Mesendoderm (in vitro differentiated cells): ENCODE data around the gene SNAP25.

ENCODE experiments used
- DNase-seq: peaks from one replicate; pipeline ENCODE4 v3.0.0; 2013
- H2AK5ac ChIP-seq: 2 replicates; pipeline ENCODE4 v1.6.1; 2013; ENCODE audit warnings: low read length, inconsistent platforms
- H2BK120ac ChIP-seq: 2 replicates; pipeline ENCODE4 v1.6.1; 2013; ENCODE audit warnings: low read depth, mild to moderate bottlenecking, low read length, moderate library complexity, mixed read lengths
- H2BK15ac ChIP-seq: replicated peaks from 2 replicates; pipeline ENCODE4 v1.6.1; 2013; ENCODE audit warnings: low read depth, mild to moderate bottlenecking, moderate library complexity
- H2BK5ac ChIP-seq: 2 replicates; pipeline ENCODE4 v1.6.1; 2013; ENCODE audit warnings: low read length, inconsistent platforms
- H3K18ac ChIP-seq: 2 replicates; pipeline ENCODE4 v1.6.1; 2013; ENCODE audit warnings: mild to moderate bottlenecking, low read length, mixed read lengths
- H3K23ac ChIP-seq: one replicate; pipeline ENCODE4 v1.6.1; 2013; ENCODE audit warnings: low read length
- H3K27ac ChIP-seq: 2 replicates; pipeline ENCODE4 v1.5.1; 2013; ENCODE audit warnings: low read depth, mild to moderate bottlenecking, inconsistent platforms, low read length, moderate library complexity
- H3K27me3 ChIP-seq: 2 replicates; pipeline ENCODE4 v1.6.1; 2013; ENCODE audit warnings: low read length, control low read depth, mild to moderate bottlenecking, inconsistent platforms; ENCODE audit not compliant: insufficient read depth, poor library complexity
- H3K36me3 ChIP-seq: 2 replicates; pipeline ENCODE4 v1.6.1; 2013; ENCODE audit warnings: low read length, inconsistent platforms; ENCODE audit not compliant: control insufficient read depth, insufficient read depth
- H3K4ac ChIP-seq: one replicate; pipeline ENCODE4 v1.6.1; 2013; ENCODE audit warnings: low read depth, mild to moderate bottlenecking, low read length, moderate library complexity
- H3K4me1 ChIP-seq: 2 replicates; pipeline ENCODE4 v1.6.1; 2013; ENCODE audit warnings: low read depth, low read length, inconsistent platforms; ENCODE audit not compliant: control insufficient read depth
- H3K4me2 ChIP-seq: 2 replicates; pipeline ENCODE4 v1.6.1; 2013; ENCODE audit warnings: low read length
- H3K4me3 ChIP-seq: 2 replicates; pipeline ENCODE4 v1.5.1; 2013; ENCODE audit warnings: mild to moderate bottlenecking, low read length
- H3K56ac ChIP-seq: one replicate; pipeline ENCODE4 v1.6.1; 2013; ENCODE audit warnings: low read length
- H3K79me1 ChIP-seq: 2 replicates; pipeline ENCODE4 v1.6.1; 2013; ENCODE audit warnings: low read length, inconsistent platforms
- H3K79me2 ChIP-seq: 2 replicates; pipeline ENCODE4 v1.6.1; 2013; ENCODE audit warnings: mild to moderate bottlenecking, low read length; ENCODE audit not compliant: control insufficient read depth, insufficient read depth
- H3K9ac ChIP-seq: 2 replicates; pipeline ENCODE4 v1.6.1; 2013; ENCODE audit warnings: low read length, inconsistent platforms
- H4K5ac ChIP-seq: one replicate; pipeline ENCODE4 v1.6.1; 2013; ENCODE audit warnings: low read length
- H4K8ac ChIP-seq: one replicate; pipeline ENCODE4 v1.6.1; 2013; ENCODE audit warnings: low read depth, mild to moderate bottlenecking, control low read depth, low read length, moderate library complexity
- WGBS: extraction: QIAGEN DNeasy Blood & Tissue Kit; methylation state at CpG from one replicate; pipeline ENCODE4 v1.1.7; 2013; ENCODE audit warnings: low lambda C conversion rate, missing lambda C conversion rate; ENCODE audit not compliant: insufficient coverage; ENCODE audit errors: extremely low coverage; 5-methylcytosine and 5-hydroxymethylcytosine counted together

The SNAP25 gene

DNA sequence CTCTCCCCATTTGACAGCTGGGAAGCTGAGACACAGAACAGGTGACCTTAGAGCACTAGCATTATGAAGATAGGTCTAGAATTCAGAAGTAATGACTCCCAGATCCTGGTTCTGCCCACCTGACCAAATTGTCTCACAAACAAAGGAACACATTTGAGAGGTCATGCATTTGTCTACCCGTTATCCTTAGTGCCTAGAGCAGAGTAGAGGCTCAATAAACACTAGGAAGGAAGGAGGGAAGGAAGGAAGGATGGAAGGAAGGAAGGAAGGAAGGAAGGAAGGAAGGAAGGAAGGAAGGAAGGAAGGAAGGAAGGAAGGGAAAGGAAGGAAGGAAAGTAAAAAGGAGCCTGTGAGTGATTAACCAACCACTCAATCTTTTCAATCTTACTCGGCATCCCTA is 63.3 kb downstream of the SNAP25 start:
- peak overlapping the region; percentile 20 for H2AK5ac ChIP-seq
- no peak overlapping the region for H3K9ac ChIP-seq
- H3K4me1 ChIP-seq: peaks cover 5% of the 10 kb centered on the region
- H3K18ac ChIP-seq: no peak overlapping the region
- H3K27me3 ChIP-seq: no peaks in the 10 kb centered on the region
- H3K27ac ChIP-seq: no peak overlapping the region
- DNase-seq: no peak
- H2BK5ac ChIP-seq: no peak overlapping the region
- H3K79me1 ChIP-seq: no peaks in the 10 kb centered on the region
- H3K4me2 ChIP-seq: no peak overlapping the region
- no peak overlapping the region for H2BK15ac ChIP-seq
- no peak overlapping the region for H3K23ac ChIP-seq
- H3K56ac ChIP-seq: no peak overlapping the region
- peak overlapping the region; percentile 70 for H3K4ac ChIP-seq
- peak overlapping the region; percentile 84 for H2BK120ac ChIP-seq
- H4K5ac ChIP-seq: no peak overlapping the region
- no peak overlapping the region for H4K8ac ChIP-seq
- H3K4me3 ChIP-seq: no peak overlapping the region
- H3K36me3 ChIP-seq: no peaks in the 10 kb centered on the region
- no peaks in the 10 kb centered on the region for H3K79me2 ChIP-seq
- no CpG with 5 or more reads among the region's 2 CpGs for WGBS

DNA sequence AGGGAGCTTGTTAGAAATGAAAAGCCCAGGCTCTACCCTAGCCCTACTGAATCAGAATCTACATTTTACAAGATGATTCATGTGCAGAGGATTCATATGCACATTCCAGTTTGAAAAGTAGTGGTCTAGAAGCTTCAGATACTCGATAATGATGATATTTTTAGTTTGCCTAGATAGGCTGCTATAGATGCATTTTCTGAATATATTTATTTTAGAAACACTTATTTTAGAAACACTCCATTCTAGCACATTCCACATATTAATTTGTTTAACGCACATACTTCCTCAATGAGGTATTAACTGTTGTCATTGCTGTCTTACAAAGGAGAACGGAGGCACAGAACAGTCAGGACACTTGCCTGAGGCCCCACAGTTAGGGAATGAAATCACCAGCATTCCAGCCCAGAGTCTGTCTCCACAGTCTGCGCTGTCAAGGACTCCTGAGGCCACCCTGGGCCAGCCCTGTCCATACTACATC is 64.4 kb downstream of the SNAP25 start:
- H3K79me2 ChIP-seq: no peaks in the 10 kb centered on the region
- H3K56ac ChIP-seq: no peak overlapping the region
- H3K4me3 ChIP-seq: no peak overlapping the region
- H3K79me1 ChIP-seq: no peaks in the 10 kb centered on the region
- no peak overlapping the region for H3K23ac ChIP-seq
- no peak overlapping the region for H4K5ac ChIP-seq
- no peak overlapping the region for H2BK15ac ChIP-seq
- H3K27me3 ChIP-seq: no peaks in the 10 kb centered on the region
- H3K36me3 ChIP-seq: no peaks in the 10 kb centered on the region
- H3K4me2 ChIP-seq: no peak overlapping the region
- peaks cover 5% of the 10 kb centered on the region for H3K4me1 ChIP-seq
- no peak overlapping the region for H3K4ac ChIP-seq
- no peak overlapping the region for H4K8ac ChIP-seq
- WGBS: no CpG with 5 or more reads among the region's 4 CpGs
- H3K9ac ChIP-seq: no peak overlapping the region
- H2BK5ac ChIP-seq: no peak overlapping the region
- H2AK5ac ChIP-seq: no peak overlapping the region
- H3K27ac ChIP-seq: no peak overlapping the region
- peak; percentile 61 for DNase-seq
- H3K18ac ChIP-seq: no peak overlapping the region
- H2BK120ac ChIP-seq: no peak overlapping the region

DNA sequence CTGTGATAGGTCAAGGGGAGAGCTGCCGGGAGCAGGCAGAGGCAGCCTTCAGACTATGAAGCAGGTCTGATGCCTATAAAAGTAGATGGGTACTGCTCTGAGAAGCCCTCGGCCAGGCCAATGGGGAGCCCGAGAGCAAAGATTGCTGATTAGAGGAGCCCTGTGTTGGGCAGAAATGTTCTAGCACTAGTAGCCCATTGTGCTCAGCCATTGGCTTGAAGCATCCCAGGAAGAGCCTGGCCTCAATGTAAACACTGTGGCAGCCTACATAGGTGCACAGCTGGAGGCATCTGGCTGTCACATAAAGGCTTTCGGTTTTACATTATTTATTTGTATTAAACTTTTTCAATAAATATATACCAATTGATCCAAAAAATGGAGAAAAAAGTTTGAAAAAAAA is 67.7 kb downstream of the SNAP25 start:
- no peak for DNase-seq
- no CpG with 5 or more reads among the region's 4 CpGs for WGBS
- Histone ChIP-seq H3K9ac (no peak overlapping the region), H3K4me1 (no peaks in the 10 kb centered on the region), H2BK15ac (no peak overlapping the region), H3K4me2 (no peak overlapping the region), H3K79me2 (no peaks in the 10 kb centered on the region), H2BK120ac (no peak overlapping the region), H3K36me3 (no peaks in the 10 kb centered on the region), H3K27me3 (no peaks in the 10 kb centered on the region), H3K27ac (no peak overlapping the region), H4K5ac (no peak overlapping the region), H3K4ac (peak overlapping the region; percentile 2), H3K56ac (no peak overlapping the region), H3K23ac (no peak overlapping the region), H3K4me3 (no peak overlapping the region), H3K79me1 (no peaks in the 10 kb centered on the region), H4K8ac (no peak overlapping the region), H2BK5ac (no peak overlapping the region), H2AK5ac (no peak overlapping the region), H3K18ac (no peak overlapping the region)

DNA sequence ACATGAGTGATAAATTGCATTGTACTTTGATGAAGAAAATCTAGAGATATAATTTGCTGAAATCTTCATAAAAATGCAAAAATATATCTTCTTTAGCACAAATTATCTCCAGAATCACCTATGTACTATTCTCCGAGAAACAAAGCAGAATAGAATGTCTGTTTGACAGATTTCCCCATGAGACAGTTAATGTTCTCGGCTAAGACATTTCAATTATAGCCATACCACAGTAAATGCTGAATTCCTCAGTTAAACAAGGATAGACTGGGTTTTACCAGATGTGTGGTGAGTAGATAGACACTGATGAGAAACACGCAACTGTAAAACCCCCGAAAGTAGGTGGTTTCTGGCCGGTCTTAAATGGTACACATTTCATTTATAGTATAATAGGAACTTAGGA is 69.8 kb downstream of the SNAP25 start:
- Histone ChIP-seq H3K27ac (no peak overlapping the region), H2BK15ac (no peak overlapping the region), H4K8ac (no peak overlapping the region)

DNA sequence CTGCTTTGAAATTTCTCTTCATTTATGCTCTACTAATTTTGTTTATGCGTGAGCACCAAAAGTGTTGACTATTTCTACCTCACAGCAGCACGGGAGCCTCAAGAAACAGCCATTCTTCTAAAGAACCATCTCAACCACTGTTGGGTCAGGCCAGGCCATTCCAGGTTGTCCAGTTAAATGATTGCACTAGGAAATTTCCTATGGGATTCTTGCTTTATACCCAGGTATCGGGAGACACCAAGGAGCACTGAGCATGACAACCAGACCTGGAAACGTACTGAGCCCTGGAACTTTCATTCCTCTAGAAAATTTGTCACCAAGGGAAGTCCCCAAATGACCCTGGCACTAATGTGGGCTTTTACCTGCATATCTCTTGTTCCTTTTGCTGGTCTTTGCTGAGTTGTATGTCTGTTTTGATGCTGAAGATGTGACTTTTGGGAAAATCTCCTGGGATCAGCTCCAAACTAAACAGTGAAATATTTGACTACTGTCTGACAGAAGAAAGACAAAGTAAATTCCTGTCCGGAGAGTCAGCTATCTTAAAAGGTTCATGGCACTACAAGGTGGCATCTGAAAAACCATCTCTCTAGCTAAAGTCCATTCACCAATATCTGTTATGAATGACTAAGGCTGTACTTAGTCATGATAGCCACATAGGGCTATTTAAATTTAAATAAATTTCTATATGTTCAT is 70.5 kb downstream of the SNAP25 start:
- H3K4me1 ChIP-seq: no peaks in the 10 kb centered on the region
- no peak overlapping the region for H3K4ac ChIP-seq
- H3K79me1 ChIP-seq: no peaks in the 10 kb centered on the region
- no peak overlapping the region for H3K4me2 ChIP-seq
- H3K4me3 ChIP-seq: no peak overlapping the region
- H2BK120ac ChIP-seq: no peak overlapping the region
- H3K27me3 ChIP-seq: no peaks in the 10 kb centered on the region
- no peaks in the 10 kb centered on the region for H3K36me3 ChIP-seq
- H4K5ac ChIP-seq: no peak overlapping the region
- no peak overlapping the region for H4K8ac ChIP-seq
- H3K56ac ChIP-seq: no peak overlapping the region
- H2AK5ac ChIP-seq: no peak overlapping the region
- no peak overlapping the region for H2BK5ac ChIP-seq
- DNase-seq: no peak
- no peaks in the 10 kb centered on the region for H3K79me2 ChIP-seq
- no peak overlapping the region for H3K27ac ChIP-seq
- H3K23ac ChIP-seq: no peak overlapping the region
- H3K18ac ChIP-seq: no peak overlapping the region
- WGBS: no CpG with 5 or more reads among the region's 5 CpGs
- no peak overlapping the region for H2BK15ac ChIP-seq
- H3K9ac ChIP-seq: no peak overlapping the region

More for the DNA sequence above, 69.8 kb downstream of the SNAP25 start:
- Histone ChIP-seq H2AK5ac (no peak overlapping the region), H3K4ac (no peak overlapping the region), H3K4me1 (no peaks in the 10 kb centered on the region), H2BK120ac (no peak overlapping the region), H3K79me2 (no peaks in the 10 kb centered on the region), H3K56ac (no peak overlapping the region), H3K36me3 (no peaks in the 10 kb centered on the region), H3K23ac (no peak overlapping the region), H3K79me1 (no peaks in the 10 kb centered on the region), H3K4me3 (no peak overlapping the region), H3K18ac (no peak overlapping the region), H3K4me2 (no peak overlapping the region), H2BK5ac (no peak overlapping the region), H3K9ac (no peak overlapping the region), H3K27me3 (no peaks in the 10 kb centered on the region), H4K5ac (no peak overlapping the region)
- WGBS: no CpG with 5 or more reads among the region's 5 CpGs
- no peak for DNase-seq
